ENCODE measurements around the gene ARMC12.

ARMC12 gene

DNA sequence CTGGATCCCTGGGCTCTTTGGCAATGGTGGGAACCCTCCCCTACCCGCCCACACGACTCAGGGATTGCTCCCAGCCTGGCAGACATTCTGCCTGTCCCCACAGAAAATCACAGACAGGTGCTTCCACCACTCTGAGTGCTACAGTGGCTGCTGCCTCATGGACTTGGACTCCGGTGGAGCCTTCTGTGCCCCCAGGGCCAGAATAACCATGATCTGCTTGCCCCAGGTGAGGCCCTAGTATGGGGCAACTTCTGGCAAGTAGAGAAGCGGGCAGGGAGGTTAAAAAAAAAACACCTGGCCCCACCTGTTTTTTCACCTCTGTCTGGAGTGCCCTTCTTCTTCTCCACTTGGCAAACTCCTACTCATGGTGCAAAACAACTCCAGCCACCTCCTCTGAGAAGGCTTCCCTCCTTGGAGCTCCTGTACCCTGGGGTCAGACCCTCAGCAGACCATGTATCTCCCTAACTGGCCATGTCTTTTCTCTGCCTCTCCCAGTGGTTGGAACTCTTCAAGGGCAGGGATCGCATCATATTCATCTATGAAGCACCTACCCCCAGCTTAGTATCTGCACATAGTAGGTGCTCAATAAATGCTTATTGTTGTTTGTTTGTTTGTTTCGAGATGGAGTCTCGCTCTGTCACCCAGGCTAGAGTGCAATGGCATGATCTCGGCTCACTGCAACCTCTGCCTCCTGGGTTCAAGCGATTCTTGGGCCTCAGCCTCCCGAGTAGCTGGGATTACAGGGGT lies 40.7 kb downstream of the ARMC12 start:
- no peak for DNase-seq

DNA sequence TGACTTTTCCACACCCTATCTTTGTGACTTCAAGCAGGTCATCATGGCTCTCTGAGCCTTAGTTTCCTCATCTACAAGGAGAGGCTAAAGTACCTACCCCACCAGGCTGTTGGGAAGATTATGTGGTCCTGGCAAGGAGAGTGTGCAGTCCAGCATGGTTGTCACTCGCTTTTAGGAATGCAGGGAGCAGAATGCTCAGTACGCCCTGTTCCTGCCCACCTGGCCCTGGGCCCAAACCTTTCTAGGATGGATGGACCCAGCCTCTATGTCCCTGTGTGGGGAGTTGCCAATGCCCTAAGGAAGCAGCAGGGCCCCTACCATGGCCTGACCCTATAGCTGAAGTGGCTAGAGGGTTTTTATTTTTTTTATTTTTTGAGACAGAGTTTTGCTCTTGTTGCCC lies 41.6 kb downstream of the ARMC12 start:
- no peak for DNase-seq

DNA sequence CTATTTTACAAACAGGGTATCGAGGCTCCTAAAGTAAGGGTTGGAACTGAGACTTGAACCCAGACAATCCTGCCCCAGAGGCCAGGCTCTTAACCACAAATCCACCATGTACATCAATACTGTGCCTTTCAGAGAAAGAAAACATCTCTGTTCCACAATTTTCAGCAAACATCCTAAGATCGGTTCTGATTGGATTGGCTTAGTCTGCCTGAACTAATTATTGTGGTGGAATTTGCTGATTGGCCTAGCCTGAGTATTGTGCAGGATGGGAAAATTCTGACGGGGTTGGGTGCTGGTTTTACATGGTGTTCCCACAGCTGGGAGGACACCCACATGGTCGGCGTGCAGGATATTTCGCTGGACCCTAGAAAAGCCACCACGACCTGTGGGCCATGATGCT lies 43.9 kb downstream of the ARMC12 start, which contains the start of gene CLPSL1:
TSS of gene CLPSL1 (plus strand) at position 301 of the 400 bp plus-strand sequence. CDS start at position 393, 92 bp downstream.
- no peak for DNase-seq

DNA sequence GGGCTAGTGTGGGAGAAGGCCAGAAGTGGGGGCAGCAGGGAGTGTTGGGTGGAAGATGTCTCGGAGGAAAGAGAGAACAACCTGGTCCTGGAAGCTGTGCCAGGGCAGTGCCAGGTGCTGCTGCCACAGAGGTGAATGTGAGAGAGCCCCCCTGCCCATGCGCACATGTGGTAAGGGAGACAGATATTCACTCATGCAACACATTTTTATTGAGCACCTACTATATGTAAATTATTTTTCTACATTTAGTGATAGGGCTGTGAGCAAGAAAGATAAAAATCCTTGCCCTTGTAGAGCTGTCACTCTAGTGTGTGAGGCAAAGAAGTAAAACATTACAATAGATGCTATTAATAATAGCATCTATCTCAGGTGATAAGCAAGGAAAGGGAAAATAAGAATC lies 44.5 kb downstream of the ARMC12 start:
- no peak for DNase-seq

DNA sequence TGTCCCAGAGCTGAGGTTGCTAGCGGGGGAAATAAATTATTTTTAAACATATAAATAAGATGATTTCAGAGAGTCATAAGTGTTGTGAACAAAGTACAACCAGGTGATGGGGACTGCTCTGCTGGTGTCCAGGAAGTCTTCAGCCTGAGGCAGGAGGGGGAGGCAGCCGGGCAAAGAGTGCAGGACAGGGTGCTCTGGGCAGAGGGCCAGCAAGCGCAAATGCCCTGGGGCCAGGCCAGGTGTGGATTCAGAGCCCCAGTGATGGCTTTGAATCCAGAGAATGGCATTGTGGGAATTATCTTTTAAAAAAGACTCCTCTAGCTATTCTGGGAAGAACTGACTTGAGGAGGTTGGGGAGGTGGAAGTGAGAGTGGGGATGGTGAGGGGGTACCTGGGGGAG lies 45.6 kb downstream of the ARMC12 start:
- no peak for DNase-seq

DNA sequence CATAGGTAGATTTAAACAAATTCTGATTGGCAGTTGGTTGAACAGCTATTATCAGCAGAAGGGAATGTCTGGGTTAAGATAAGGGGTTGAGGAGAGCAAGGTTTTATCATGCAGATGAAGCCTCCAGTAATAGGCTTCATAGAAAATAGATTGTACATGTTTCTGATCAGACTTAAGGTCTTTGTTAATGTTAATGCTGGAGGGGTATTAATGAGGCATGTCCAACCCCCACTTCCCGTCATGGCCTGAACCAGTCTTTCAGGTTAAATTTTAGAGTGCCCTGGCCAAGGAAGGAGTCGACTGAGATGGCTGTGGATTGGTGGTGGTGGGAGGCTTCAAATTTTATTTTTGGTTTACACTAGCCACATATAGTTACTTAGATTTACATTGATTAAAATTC lies 47.4 kb downstream of the ARMC12 start:
- no peak for DNase-seq

DNA sequence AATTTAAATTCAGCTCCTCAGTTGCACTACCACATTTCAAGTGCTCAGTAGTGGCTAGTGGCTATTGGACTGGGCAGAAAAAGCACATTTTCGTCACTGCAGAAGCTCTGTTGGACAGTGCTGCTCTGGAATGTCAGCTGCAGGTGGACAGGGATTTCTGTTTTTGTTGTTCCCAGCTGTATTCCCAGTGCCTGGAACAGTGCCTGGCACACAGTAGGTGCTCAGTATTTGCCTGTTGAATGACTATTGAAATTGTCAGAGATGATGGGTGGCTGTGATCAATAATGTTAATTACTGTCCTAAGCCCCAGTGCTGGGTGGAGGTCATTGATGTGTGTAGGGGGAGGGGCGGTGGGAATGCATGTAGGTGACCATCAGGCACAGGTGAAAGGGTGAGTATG lies 49.4 kb downstream of the ARMC12 start:
- DNase-seq: no peak

GRCh38 chr6:35786810-35787209 lies 50.0 kb downstream of the ARMC12 start:
- DNase-seq: no peak

DNA sequence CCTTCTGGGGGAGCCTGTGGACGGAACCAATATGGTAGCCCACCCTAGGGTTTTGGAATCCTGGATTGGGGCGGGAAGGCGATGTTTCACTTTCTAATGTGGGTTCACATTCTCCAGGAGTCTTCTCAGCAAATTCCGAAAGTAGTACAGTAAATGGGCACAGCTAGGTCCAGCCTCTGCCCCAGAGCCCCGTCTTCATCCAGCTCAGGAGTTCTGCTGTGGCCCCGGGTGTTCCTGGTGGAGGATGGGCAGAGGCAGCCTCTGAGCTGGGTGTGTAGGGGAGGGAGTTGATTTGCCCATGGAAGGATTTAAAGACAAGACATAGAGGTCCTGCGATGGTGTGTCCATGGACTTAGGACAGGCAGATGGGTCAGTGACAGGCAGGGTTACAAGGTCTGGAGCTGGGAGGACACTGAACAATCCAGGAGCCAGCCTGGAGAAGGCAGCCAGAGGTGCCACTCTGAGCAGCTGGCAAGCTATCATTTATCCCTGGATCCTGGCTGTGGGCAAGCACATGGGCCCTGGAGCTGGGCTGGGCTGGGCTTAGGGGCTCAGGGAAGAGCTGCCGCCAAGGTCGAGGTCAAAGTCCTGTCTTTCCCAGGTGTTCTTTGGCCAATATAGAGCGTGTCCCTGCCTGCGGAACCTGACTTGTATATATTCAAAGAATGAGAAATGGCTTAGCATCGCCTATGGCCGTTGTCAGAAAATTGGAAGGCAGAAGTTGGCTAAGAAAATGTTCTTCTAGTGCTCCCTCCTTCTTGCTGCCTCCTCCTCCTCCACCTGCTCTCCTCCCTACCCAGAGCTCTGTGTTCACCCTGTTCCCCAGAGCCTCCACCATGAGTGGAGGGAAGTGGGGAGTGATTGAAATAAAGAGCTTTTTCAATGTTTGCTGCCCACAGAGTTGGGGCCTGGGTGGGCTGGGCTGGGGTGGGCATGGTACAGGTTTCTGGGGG lies 50.7 kb downstream of the ARMC12 start:
- no peak for DNase-seq

DNA sequence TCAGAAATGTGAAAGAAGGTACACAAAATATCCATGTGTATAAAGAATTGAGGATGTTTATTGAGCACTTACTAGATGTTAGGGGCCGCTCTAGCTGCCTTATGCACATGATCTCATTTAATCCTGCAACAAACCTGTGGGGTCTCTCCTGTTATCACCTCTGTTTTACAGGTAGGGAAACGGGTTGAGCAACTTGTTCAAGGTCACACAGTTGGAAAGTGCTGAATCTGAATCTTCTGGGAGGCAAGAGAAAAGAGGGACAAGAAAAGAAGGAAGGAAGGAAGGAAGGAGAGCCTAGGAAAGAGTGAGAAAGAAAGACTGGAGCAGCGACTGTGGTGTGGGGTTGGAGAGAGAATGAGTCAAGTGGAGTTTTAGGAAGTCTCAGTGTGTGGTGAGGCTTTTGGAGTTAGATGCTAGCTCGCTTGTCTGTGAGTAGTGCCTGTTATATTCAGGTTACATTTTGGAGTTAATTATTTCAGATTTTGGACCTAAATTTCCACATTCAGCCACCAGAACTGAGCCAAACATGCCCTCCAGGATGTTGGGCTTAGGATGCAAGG lies 51.7 kb downstream of the ARMC12 start:
- DNase-seq: no peak

DNA sequence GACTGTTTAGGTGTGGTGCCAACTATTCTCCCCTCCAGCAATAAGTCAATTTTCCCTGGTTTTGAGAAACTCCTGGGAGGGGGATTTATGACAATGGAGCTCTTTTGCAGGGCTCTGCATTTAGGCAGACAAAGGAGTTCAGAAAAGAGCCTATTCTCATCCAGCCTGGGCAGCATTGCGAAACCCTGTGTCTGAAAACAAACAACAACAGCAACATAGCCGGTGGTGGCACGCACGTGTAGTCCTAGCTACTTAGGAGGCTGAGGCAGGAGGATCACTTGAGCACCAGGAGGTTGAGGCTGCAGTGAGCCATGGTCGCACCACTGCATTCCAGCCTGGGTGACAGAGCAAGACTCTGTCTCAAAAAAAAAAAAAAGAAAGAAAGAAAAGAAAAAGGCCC lies 53.9 kb downstream of the ARMC12 start:
- DNase-seq: no peak

- DNase-seq: no peak
These were observed 58.0 kb downstream of the ARMC12 start for GRCh38 chr6:35794536-35795452.

DNA sequence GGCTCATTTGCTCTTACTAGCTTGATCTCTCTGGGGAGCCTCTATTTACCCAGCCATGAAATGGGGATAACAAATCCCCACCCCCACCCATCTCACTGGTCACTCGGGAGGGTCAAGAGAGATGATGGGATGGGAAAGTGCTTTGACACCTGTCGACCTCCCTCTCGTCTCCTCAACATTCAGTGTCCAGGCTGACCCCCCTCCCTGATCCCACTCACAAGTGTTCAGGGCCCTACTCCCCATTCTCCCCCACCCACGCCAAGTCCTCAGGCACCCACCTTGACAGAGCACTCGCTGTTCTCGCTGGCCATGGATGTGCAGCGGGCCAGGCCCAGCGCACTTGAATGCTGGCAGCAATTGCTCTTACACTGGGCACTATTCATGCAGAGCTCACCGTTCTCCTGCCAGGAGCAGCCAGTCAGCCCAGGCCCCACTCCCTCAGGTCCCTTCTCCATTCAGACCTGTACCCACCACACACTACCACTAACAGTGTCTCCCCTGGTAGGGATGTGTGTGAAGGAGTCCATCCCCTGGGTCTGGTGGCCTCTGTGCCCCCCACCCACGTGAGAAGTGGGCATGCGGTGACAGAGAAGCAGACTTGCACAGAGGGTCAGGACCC lies 58.7 kb downstream of the ARMC12 start:
- no peak for DNase-seq

DNA sequence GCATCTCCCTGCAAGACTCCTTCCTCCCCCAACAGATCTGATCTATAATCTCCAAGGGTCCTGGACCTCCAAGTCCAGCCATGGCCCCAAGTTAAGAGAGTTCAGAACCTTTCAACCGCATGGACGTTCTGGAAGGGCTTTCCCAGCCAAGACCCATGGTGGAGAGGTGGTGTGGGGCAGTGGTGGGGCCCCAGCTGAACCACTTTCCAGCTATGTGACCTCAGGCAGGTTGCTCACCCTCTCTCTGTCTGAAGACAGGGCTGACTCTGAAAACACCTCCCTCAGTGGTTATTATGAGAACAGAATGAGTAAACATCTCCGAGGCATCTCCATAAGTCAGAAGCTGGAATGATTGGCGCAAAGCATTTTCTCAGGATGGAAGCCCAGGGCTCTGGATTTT lies 59.4 kb downstream of the ARMC12 start:
- DNase-seq: no peak

GRCh38 chr6:35797837-35798526 lies 61.1 kb downstream of the ARMC12 start:
- DNase-seq: no peak

Measured in stimulated activated CD4-positive, alpha-beta T cell treated with anti-CD3 and anti-CD28 coated beads, Interleukin-2, amount 100 ng/mL, for 24 hours (primary cell).